H1 (cell line): ENCODE results near the gene IFT81. TPM values are rescaled to one million over a fixed set of nuclear protein-coding genes. Genes with fewer than 3 reads are reported as not detected.

Experiments
- CTCF ChIA-PET: fragments of 300-600 bp; sonication (Branson Sonifier 250); formaldehyde crosslinking; loops from one replicate; lab custom pipeline; 2021; ENCODE audit not compliant: partially characterized antibody; lab: Charles Lee
- POLR2A ChIA-PET: fragments of 300-600 bp; sonication (Branson Sonifier 250); formaldehyde crosslinking; loops from one replicate; lab custom pipeline; 2021; ENCODE audit warnings: inconsistent platforms; ENCODE audit not compliant: partially characterized antibody; lab: Charles Lee
- DNase-seq, 2 experiments: peaks; one replicate each; pipeline versions ENCODE4 v3.0.0 to v3.0.0-alpha.2; 2010 to 2022; ENCODE audit warnings: low spot score in 2 of 2, low read depth in 1 of 2, mixed read lengths in 1 of 2
- FAIRE-seq: peaks from 2 replicates; lab custom pipeline; 2011; peaks lifted over from hg19 to GRCh38; lab: Jason Lieb, UNC
- H2AFZ ChIP-seq: 2 replicates; pipeline ENCODE4 v1.8.1; 2012; ENCODE audit warnings: low read length, inconsistent platforms
- H2AK5ac ChIP-seq: 2 replicates; pipeline ENCODE4 v1.6.1; 2013; ENCODE audit warnings: low read depth, low read length
- H2BK120ac ChIP-seq: replicated peaks from 2 replicates; pipeline ENCODE3; 2013; ENCODE audit warnings: low read depth, low read length, inconsistent platforms
- H2BK12ac ChIP-seq: 2 replicates; pipeline ENCODE4 v1.6.1; 2013; ENCODE audit warnings: low read depth, low read length
- H2BK15ac ChIP-seq: 2 replicates; pipeline ENCODE4 v1.6.1; 2013; ENCODE audit warnings: low read length
- H2BK20ac ChIP-seq: 2 replicates; pipeline ENCODE4 v1.6.1; 2013; ENCODE audit warnings: low read length
- H2BK5ac ChIP-seq: 2 replicates; pipeline ENCODE4 v1.6.1; 2013; ENCODE audit warnings: low read depth, low read length
- H3K14ac ChIP-seq: 2 replicates; pipeline ENCODE4 v1.6.1; 2013; ENCODE audit warnings: inconsistent platforms; ENCODE audit not compliant: insufficient read length
- H3K18ac ChIP-seq: 2 replicates; pipeline ENCODE4 v1.6.1; 2013; ENCODE audit warnings: low read length; ENCODE audit errors: extremely low read depth
- H3K23ac ChIP-seq: 2 replicates; pipeline ENCODE4 v1.6.1; 2013; ENCODE audit warnings: inconsistent platforms; ENCODE audit not compliant: insufficient read length
- H3K23me2 ChIP-seq: 2 replicates; pipeline ENCODE4 v1.6.1; 2013; ENCODE audit warnings: low read depth, low read length
- H3K27ac ChIP-seq: 2 replicates; pipeline ENCODE4 v1.6.1; 2011; ENCODE audit warnings: low read depth, low read length, inconsistent platforms
- H3K27me3 ChIP-seq, 4 experiments: replicated peaks in 1 of 4; 1 replicate in 1 of 4; 2 replicates in 3 of 4; pipeline versions ENCODE4 v1.6.1 to v1.8.1; 2011 to 2013; ENCODE audit warnings: low read length in 3 of 4, mild to moderate bottlenecking in 3 of 4, inconsistent platforms in 2 of 4, mixed read lengths in 2 of 4, moderate library complexity in 1 of 4; ENCODE audit not compliant: control insufficient read depth in 3 of 4, insufficient read depth in 3 of 4; ENCODE audit errors: extremely low read depth in 1 of 4
- H3K36me3 ChIP-seq, 4 experiments: 2 replicates each; pipeline versions ENCODE4 v1.6.1 to v1.8.1; 2011 to 2013; ENCODE audit warnings: mild to moderate bottlenecking in 4 of 4, low read length in 3 of 4, moderate library complexity in 2 of 4, control low read depth in 1 of 4, inconsistent platforms in 1 of 4; ENCODE audit not compliant: insufficient read depth in 4 of 4, control insufficient read depth in 2 of 4
- H3K4ac ChIP-seq: replicated peaks from 2 replicates; pipeline ENCODE3; 2013; ENCODE audit warnings: low read length, low read depth, mixed read lengths, inconsistent platforms; ENCODE audit not compliant: insufficient read length
- H3K4me1 ChIP-seq, 4 experiments: replicated peaks in 1 of 4; 1 replicate in 1 of 4; 2 replicates in 3 of 4; pipeline versions ENCODE4 v1.6.1 to v1.8.1; 2011 to 2013; ENCODE audit warnings: low read length in 3 of 4, inconsistent platforms in 2 of 4, mixed read lengths in 1 of 4; ENCODE audit not compliant: insufficient read depth in 4 of 4, control insufficient read depth in 3 of 4
- H3K4me2 ChIP-seq, 2 experiments: 2 replicates each; pipeline versions ENCODE4 v1.6.1 to v1.8.1; 2011 to 2013; ENCODE audit warnings: low read depth in 2 of 2, low read length in 2 of 2, control low read depth in 1 of 2, inconsistent platforms in 1 of 2, mild to moderate bottlenecking in 1 of 2; ENCODE audit not compliant: insufficient read depth in 1 of 2
- H3K4me3 ChIP-seq, 4 experiments: fragments of 200-600, 300-600 bp in 1 of 4; sonication (generic), shearing (Covaris generic), sonication (Bioruptor Twin) in 1 of 4; 2 replicates each; pipeline versions ENCODE4 v1.5.1 to v1.8.1; 2011 to 2016; ENCODE audit warnings: low read length in 4 of 4, low read depth in 3 of 4, control low read depth in 2 of 4, inconsistent platforms in 2 of 4, mild to moderate bottlenecking in 2 of 4, mixed read lengths in 1 of 4, moderate library complexity in 1 of 4; ENCODE audit not compliant: insufficient read depth in 2 of 4; ENCODE audit errors: extremely low read depth in 1 of 4
- H3K56ac ChIP-seq: replicated peaks from 2 replicates; pipeline ENCODE3; 2013; ENCODE audit warnings: low read depth, mild to moderate bottlenecking, mixed read lengths, low read length, inconsistent platforms; ENCODE audit not compliant: insufficient read length
- H3K79me1 ChIP-seq: 2 replicates; pipeline ENCODE4 v1.6.1; 2013; ENCODE audit warnings: low read depth, low read length, control low read depth
- H3K79me2 ChIP-seq, 2 experiments: 2 replicates each; pipeline versions ENCODE4 v1.6.1 to v1.8.1; 2012 to 2013; ENCODE audit warnings: low read length in 2 of 2, mild to moderate bottlenecking in 2 of 2, inconsistent platforms in 1 of 2; ENCODE audit not compliant: insufficient read depth in 2 of 2, control insufficient read depth in 1 of 2
- H3K9ac ChIP-seq, 4 experiments: replicated peaks in 1 of 4; 1 replicate in 1 of 4; 2 replicates in 3 of 4; pipeline versions ENCODE4 v1.6.1 to v1.8.1; 2011 to 2013; ENCODE audit warnings: low read depth in 3 of 4, low read length in 3 of 4, control low read depth in 2 of 4, mild to moderate bottlenecking in 2 of 4, moderate library complexity in 2 of 4, inconsistent platforms in 1 of 4; ENCODE audit errors: extremely low read depth in 1 of 4
- H3K9me3 ChIP-seq, 2 experiments: 2 replicates each; pipeline versions ENCODE4 v1.6.1 to v1.8.1; 2012 to 2013; ENCODE audit warnings: mild to moderate bottlenecking in 2 of 2, moderate library complexity in 2 of 2, control low read depth in 1 of 2, inconsistent platforms in 1 of 2, low read depth in 1 of 2, low read length in 1 of 2, mixed read lengths in 1 of 2; ENCODE audit not compliant: insufficient read depth in 2 of 2
- H4K20me1 ChIP-seq, 2 experiments: replicated peaks in 1 of 2; 2 replicates each; pipeline versions ENCODE3 to v1.8.1; 2011 to 2013; ENCODE audit warnings: inconsistent platforms in 2 of 2, low read length in 2 of 2, mild to moderate bottlenecking in 1 of 2; ENCODE audit not compliant: insufficient read depth in 2 of 2, control insufficient read depth in 1 of 2
- H4K5ac ChIP-seq: 2 replicates; pipeline ENCODE4 v1.6.1; 2013; ENCODE audit warnings: low read length, low read depth, mixed read lengths, inconsistent platforms; ENCODE audit not compliant: insufficient read length
- H4K8ac ChIP-seq: 2 replicates; pipeline ENCODE4 v1.8.0; 2013; ENCODE audit warnings: mild to moderate bottlenecking, moderate library complexity, low read length, inconsistent platforms; ENCODE audit not compliant: insufficient read depth; ENCODE audit errors: extremely low read depth
- H4K91ac ChIP-seq: replicated peaks from 2 replicates; pipeline ENCODE3; 2013; ENCODE audit warnings: low read length, mixed read lengths, inconsistent platforms; ENCODE audit not compliant: insufficient read length
- ATF2 ChIP-seq: IDR thresholded peaks from 2 replicates; pipeline ENCODE4 v1.6.1; 2012; ENCODE audit warnings: low read length, inconsistent platforms
- BRCA1 ChIP-seq: IDR thresholded peaks from 2 replicates; pipeline ENCODE4 v1.6.1; 2012; ENCODE audit warnings: low read depth, low read length, improper control_type of control experiment
- CBX5 ChIP-seq: fragments of 300-800, 300-1000 bp; sonication (generic); IDR thresholded peaks from 2 replicates; pipeline ENCODE4 v1.7.1; 2016; ENCODE audit warnings: antibody characterized with exemption, low read length, low read depth
- CBX8 ChIP-seq: fragments of 300-800, 300-1000 bp; sonication (generic); IDR thresholded peaks from 2 replicates; pipeline ENCODE4 v1.7.1; 2016; ENCODE audit warnings: low read depth, low read length, borderline replicate concordance
- CHD1 ChIP-seq: IDR thresholded peaks from 2 replicates; pipeline ENCODE4 v1.6.1; 2012; ENCODE audit warnings: low read depth, low read length, improper control_type of control experiment
- GABPA ChIP-seq: IDR thresholded peaks from 2 replicates; pipeline ENCODE4 v1.6.1; 2011; ENCODE audit warnings: mild to moderate bottlenecking, low read length, moderate library complexity, borderline replicate concordance; ENCODE audit not compliant: insufficient read depth
- GTF2F1 ChIP-seq: IDR thresholded peaks from 2 replicates; pipeline ENCODE4 v1.6.1; 2012; ENCODE audit warnings: low read depth, low read length, improper control_type of control experiment, borderline replicate concordance
- HDAC6 ChIP-seq: IDR thresholded peaks from one replicate; pipeline ENCODE4 v1.7.1; 2012; ENCODE audit warnings: low read depth, mild to moderate bottlenecking, inconsistent platforms, low read length, moderate library complexity
- KDM5A ChIP-seq: fragments of 200-600 bp; IDR thresholded peaks from 2 replicates; pipeline ENCODE4 v1.7.1; 2012; ENCODE audit warnings: mild to moderate bottlenecking, low read length, inconsistent platforms, mixed read lengths
- POLR2A ChIP-seq, 2 experiments: IDR thresholded peaks; 1 replicate in 1 of 2; 2 replicates in 1 of 2; pipeline ENCODE4 v1.6.1; 2011; ENCODE audit warnings: low read depth in 2 of 2, low read length in 2 of 2, mild to moderate bottlenecking in 2 of 2; ENCODE audit errors: control extremely low read depth in 1 of 2
- POU5F1 ChIP-seq: IDR thresholded peaks from 2 replicates; pipeline ENCODE4 v1.6.1; 2011; ENCODE audit warnings: low read depth, mild to moderate bottlenecking, low read length, moderate library complexity
- RXRA ChIP-seq: IDR thresholded peaks from 2 replicates; pipeline ENCODE4 v1.6.1; 2011; ENCODE audit warnings: low read depth, mild to moderate bottlenecking, low read length, moderate library complexity; ENCODE audit not compliant: insufficient read depth
- SIRT6 ChIP-seq: IDR thresholded peaks from one replicate; pipeline ENCODE4 v1.7.1; 2012; ENCODE audit warnings: low read length, inconsistent platforms
- SP2 ChIP-seq: IDR thresholded peaks from 2 replicates; pipeline ENCODE4 v1.6.1; 2012; ENCODE audit warnings: mild to moderate bottlenecking, low read length, inconsistent platforms
- SRF ChIP-seq: IDR thresholded peaks from 2 replicates; pipeline ENCODE4 v1.6.1; 2011; ENCODE audit warnings: mild to moderate bottlenecking, low read depth, low read length, moderate library complexity
- TEAD4 ChIP-seq: IDR thresholded peaks from 2 replicates; pipeline ENCODE4 v1.6.1; 2012; ENCODE audit warnings: low read depth, low read length, inconsistent platforms, mixed read lengths
- polyA plus RNA-seq, 7 experiments: library from polyadenylated mRNA; depleted of rRNA in 3 of 7; stranded (reverse) in 5 of 7; unstranded in 2 of 7; fragments of >200 nt in 5 of 7; fragments of 200-250 nt in 2 of 7; gene quantifications; 1 replicate in 5 of 7; 2 replicates in 1 of 7; 4 replicates in 1 of 7; pipeline versions ENCODE4 v1.2.1 to v1.2.3, GENCODE V29; 2011 to 2013; ENCODE audit warnings: missing spikeins in 2 of 7, mixed read lengths in 2 of 7
- total RNA-seq: library from RNA; stranded (reverse); fragmentation: NEBNext Ultra II Directional; extraction: Animal tissue kit (Norgen Biotek cat#: 25700); gene quantifications from 2 replicates; pipeline ENCODE4 v1.2.1, GENCODE V29; 2021

The IFT81 gene
- total and polyA plus RNA-seq, 2 of the 8 experiments (the other 6 are each of a cell fraction or from before 2014, with no cell fraction given): 4.1 to 14.5 TPM

GRCh38 chr12:110157539-110157938 lies 33.4 kb downstream of the IFT81 start:
- DNase-seq: no peak
- Histone ChIP-seq H3K4me1 (no peaks in the 10 kb centered on the region), H3K4ac (no peak overlapping the region), H3K36me3 (peaks cover 0 to 4% (median 2%) of the 10 kb centered on the region in 4 experiments; a peak in 1 of 8 replicates), H3K4me3 (no peak overlapping the region), H3K14ac (no peak overlapping the region), H3K9ac (no peak overlapping the region), H3K18ac (no peak overlapping the region), H2BK12ac (no peak overlapping the region), H2BK15ac (no peak overlapping the region), H3K27ac (no peak overlapping the region), H3K27me3 (no peaks in the 10 kb centered on the region), H3K56ac (no peak overlapping the region), H3K23me2 (no peaks in the 10 kb centered on the region), H2AFZ (no peak overlapping the region), H2BK120ac (no peak overlapping the region), H2BK5ac (no peak overlapping the region), H2AK5ac (no peak overlapping the region), H4K20me1 (no peaks in the 10 kb centered on the region), H4K5ac (no peak overlapping the region), H3K79me1 (no peaks in the 10 kb centered on the region), H4K91ac (no peak overlapping the region), H3K9me3 (no peaks in the 10 kb centered on the region), H2BK20ac (no peak overlapping the region), H4K8ac (no peak overlapping the region), H3K23ac (no peak overlapping the region), H3K79me2 (no peaks in the 10 kb centered on the region), H3K4me2 (no peak overlapping the region)
- no peak for FAIRE-seq
- CTCF ChIA-PET: no interaction called here
- POLR2A ChIA-PET: no interaction called here
- TF ChIP-seq ATF2: no peak
- TF ChIP-seq RXRA: no peak
- no peak for TF ChIP-seq GTF2F1
- no peak for TF ChIP-seq CHD1
- no peak for TF ChIP-seq KDM5A
- no peak for TF ChIP-seq TEAD4
- TF ChIP-seq POLR2A (IDR thresholded peaks at IDR 0.05; ENCODE audit: control extremely low read depth in 1 of 2, low read depth in 2 of 2, low read length in 2 of 2): no peak
- TF ChIP-seq CBX5: no peak
- no peak for TF ChIP-seq POU5F1
- no peak for TF ChIP-seq BRCA1
- no peak for TF ChIP-seq GABPA
- no peak for TF ChIP-seq SRF
- no peak for TF ChIP-seq SIRT6
- no peak for TF ChIP-seq CBX8
- TF ChIP-seq SP2: no peak
- TF ChIP-seq HDAC6: no peak
